ENCODE data around the gene NUP62. TPM values are rescaled to one million over a fixed set of nuclear protein-coding genes. Genes with fewer than 3 reads are reported as not detected.
A peak's percentile ranks its signal among the peaks of the same experiment; 100 is the strongest.

The NUP62 gene
- total RNA-seq, 1 donor from 2014 or later, result 88.8 TPM

DNA sequence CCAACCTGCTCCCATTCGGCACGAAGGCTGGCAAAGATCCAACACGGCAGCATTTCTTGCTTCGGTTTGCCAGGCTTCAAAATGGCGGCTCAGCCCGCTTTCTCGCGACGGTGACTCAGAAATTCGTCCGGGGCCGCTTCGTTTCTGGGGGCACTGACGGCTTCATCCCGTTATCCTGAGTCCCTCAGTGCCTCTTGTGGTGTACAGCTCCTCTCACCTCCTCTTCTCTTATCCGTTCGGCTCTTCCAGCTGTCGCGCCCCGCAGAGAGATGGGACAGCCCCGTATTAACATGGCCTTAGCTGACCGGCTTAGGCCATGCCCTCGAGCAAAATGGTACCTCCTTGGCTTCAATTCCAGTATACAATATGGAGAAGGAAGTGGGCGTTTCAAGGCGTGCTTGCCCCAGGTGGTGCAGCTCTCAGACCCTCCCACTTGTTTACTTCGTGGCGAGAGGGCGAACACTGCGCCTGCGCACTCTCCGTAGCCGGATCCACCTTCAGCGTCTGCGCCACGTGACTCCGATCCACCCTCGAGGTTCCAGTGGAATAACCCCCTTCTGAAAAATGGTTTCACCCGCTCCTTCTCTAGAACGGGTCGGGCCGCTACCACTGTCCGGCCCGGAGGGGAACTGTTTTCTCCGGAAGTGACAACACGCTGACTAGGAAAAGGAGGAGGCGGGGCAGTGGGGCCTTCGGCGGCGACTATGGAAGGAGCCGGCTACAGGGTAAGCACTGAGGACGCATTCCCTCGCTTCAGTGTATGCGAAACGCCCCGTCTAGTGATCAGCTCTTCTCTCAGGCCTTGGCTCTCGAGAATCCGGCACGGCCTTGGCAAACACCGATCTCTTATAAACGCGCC is 52.1 kb downstream of the NUP62 start, which contains the start of the genes AKT1S1 and TBC1D17:
AKT1S1 (minus strand) TSS at position 336 of the 859 bp plus-strand sequence. CDS start 4,060 bp downstream, outside the sequence.
TBC1D17 (plus strand) TSS at position 683 of the 859 bp plus-strand sequence; CDS start at position 705, 22 bp downstream.
- Mint-ChIP-seq H3K36me3 (peaks cover 11% of the 10 kb centered on the region), H3K4me3 (no peak within 1 kb of the TSS), H3K27me3 (no peaks in the 10 kb centered on the region), H3K4me1 (ENCODE audit: unreplicated experiment) (peaks cover 4% of the 10 kb centered on the region), H3K27ac (no peak within 1 kb of the TSS), H3K9me3 (no peaks in the 10 kb centered on the region)
- DNase-seq (ENCODE audit: extremely low spot score, unreplicated experiment), result peak; percentile 98
- TF ChIP-seq, protein P1, sequence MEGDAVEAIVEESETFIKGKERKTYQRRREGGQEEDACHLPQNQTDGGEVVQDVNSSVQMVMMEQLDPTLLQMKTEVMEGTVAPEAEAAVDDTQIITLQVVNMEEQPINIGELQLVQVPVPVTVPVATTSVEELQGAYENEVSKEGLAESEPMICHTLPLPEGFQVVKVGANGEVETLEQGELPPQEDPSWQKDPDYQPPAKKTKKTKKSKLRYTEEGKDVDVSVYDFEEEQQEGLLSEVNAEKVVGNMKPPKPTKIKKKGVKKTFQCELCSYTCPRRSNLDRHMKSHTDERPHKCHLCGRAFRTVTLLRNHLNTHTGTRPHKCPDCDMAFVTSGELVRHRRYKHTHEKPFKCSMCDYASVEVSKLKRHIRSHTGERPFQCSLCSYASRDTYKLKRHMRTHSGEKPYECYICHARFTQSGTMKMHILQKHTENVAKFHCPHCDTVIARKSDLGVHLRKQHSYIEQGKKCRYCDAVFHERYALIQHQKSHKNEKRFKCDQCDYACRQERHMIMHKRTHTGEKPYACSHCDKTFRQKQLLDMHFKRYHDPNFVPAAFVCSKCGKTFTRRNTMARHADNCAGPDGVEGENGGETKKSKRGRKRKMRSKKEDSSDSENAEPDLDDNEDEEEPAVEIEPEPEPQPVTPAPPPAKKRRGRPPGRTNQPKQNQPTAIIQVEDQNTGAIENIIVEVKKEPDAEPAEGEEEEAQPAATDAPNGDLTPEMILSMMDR (conservative IDR thresholded peaks at IDR 0.05), result no peak

DNA sequence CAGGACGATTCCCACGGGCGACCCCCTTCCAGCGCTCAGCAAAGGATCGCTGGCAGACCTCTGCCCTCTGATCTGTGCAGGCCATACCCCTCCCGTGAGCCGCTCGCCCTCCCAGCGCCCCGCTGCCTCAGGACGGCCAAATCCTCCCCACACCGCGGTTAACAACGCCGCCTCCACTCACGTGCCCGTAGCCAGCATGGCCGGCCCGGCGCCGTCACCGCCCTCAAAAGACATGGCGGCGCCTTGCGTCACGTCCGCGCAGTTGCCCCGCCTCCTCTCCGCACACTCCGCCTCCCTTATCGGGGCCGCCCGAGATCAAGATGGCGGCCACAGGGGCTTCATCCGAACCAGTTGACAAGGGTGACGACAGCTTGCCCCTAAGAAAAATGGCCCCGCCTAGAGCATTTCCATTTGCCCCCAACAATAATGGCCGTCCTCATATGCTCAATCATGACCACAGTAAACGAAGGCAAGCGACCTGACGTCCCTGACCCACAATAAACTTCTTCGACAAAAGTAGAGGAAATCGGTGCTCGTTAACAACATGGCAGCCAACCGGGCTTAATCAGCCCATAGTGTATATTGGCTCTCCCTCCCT is 52.8 kb downstream of the NUP62 start:
- H3K36me3 Mint-ChIP-seq, result peaks cover 10% of the 10 kb centered on the region
- peak; percentile 97 for DNase-seq (ENCODE audit: extremely low spot score, unreplicated experiment)
- H3K27ac Mint-ChIP-seq, result no peak overlapping the region
- H3K4me1 Mint-ChIP-seq (ENCODE audit: unreplicated experiment), result peaks cover 4% of the 10 kb centered on the region
- no peak overlapping the region for H3K4me3 Mint-ChIP-seq
- TF ChIP-seq, protein P1 (conservative IDR thresholded peaks at IDR 0.05), result no peak
- H3K9me3 Mint-ChIP-seq, result no peaks in the 10 kb centered on the region
- no peaks in the 10 kb centered on the region for H3K27me3 Mint-ChIP-seq

DNA sequence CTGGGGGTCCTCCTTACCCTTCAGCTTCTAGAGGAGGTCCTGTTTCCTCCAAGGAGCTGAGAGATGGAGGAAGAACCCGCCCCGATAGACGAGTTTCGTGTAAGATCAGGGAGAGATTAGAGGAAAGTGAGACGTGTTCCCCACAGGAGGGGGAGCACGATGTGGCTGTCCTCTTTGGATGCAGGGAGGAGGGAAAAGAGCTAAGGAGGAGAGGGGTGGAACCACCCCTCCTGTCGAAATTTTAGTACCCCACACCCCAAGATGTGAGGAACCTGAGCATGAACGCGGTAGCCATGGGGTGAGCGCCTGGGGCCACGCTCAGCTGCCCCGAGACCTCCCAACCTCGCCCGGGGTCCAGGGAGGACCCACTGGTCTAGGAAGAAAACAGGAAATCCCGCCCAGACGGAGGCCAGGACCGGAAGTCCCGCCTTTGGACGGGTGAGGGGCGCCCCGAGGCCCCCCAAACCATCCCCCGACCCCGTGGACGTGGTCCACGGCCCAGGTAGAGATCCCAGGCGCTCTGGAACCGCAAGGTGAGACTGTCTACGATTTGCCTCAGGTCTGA is 53.4 kb downstream of the NUP62 start:
- Mint-ChIP-seq H3K27ac (no peak overlapping the region), H3K4me3 (no peak overlapping the region), H3K4me1 (ENCODE audit: unreplicated experiment) (peaks cover 4% of the 10 kb centered on the region), H3K36me3 (peaks cover 7% of the 10 kb centered on the region), H3K9me3 (no peaks in the 10 kb centered on the region), H3K27me3 (no peaks in the 10 kb centered on the region)
- TF ChIP-seq, protein P1 (conservative IDR thresholded peaks at IDR 0.05), result no peak
- DNase-seq (ENCODE audit: extremely low spot score, unreplicated experiment), result no peak

DNA sequence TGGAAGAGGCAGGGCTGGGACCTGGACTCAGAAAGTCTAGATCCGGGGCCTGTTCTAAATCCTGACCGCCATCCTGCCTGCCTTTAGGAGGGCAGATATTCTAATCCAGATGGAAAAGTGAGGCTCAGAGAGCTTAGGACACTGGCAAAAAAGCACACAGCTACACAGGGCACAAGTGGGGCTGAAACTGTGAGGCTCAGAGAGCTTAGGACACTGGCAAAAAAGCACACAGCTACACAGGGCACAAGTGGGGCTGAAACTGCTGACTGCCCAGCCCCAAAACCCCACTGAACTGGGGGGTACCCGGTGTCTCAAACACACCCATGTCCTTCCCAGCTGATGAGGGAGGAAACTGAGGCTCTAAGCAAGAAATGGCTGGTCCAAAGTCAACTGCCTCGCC is 54.1 kb downstream of the NUP62 start:
- H3K27ac Mint-ChIP-seq, result peak overlapping the region; percentile 35
- no peaks in the 10 kb centered on the region for H3K27me3 Mint-ChIP-seq
- no peaks in the 10 kb centered on the region for H3K9me3 Mint-ChIP-seq
- H3K4me3 Mint-ChIP-seq, result no peak overlapping the region
- TF ChIP-seq, protein P1 (conservative IDR thresholded peaks at IDR 0.05), result no peak
- no peak for DNase-seq (ENCODE audit: extremely low spot score, unreplicated experiment)
- peaks cover 7% of the 10 kb centered on the region for H3K36me3 Mint-ChIP-seq
- peaks cover 4% of the 10 kb centered on the region for H3K4me1 Mint-ChIP-seq (ENCODE audit: unreplicated experiment)

DNA sequence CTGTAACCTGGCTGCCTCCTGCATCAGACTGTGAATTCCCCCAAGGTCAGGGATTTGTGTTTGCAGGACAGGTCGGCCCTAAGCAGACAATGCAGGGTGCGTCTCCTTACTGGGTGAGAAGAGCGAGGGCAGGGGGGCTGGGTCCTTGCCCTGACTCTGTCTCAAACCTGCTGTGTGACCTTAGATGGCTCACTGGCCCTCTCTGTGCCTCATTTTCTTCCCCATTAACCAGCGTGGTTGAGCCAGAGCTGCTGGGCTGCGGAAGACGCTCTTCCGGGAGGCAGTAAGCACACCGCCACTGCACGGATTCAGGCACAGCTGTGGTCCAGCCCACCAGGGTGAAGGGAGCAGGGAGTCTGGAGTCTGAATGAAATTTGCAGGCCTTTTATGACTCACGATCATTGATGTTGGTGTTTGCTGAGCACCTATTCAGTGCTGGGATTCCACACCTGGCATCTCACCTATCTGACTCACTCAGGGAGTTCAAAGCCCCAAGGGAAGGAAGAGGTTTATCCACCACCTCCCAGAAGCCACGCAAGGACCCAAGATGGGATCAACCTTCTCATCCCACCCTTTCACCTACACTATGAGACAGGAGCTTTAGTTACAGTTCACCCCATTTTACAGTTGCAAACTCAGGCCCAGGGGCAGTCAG is 54.7 kb downstream of the NUP62 start:
- Mint-ChIP-seq H3K36me3 (peaks cover 7% of the 10 kb centered on the region), H3K4me3 (peak overlapping the region; percentile 45), H3K4me1 (ENCODE audit: unreplicated experiment) (peaks cover 4% of the 10 kb centered on the region), H3K27me3 (no peaks in the 10 kb centered on the region), H3K27ac (peak overlapping the region; percentile 35), H3K9me3 (no peaks in the 10 kb centered on the region)
- DNase-seq (ENCODE audit: extremely low spot score, unreplicated experiment), result no peak
- TF ChIP-seq, protein P1 (conservative IDR thresholded peaks at IDR 0.05), result no peak

Measured in type B pancreatic cell (in vitro differentiated cells).